ENCODE results near the gene TFCP2.

- TF ChIP-seq CTCF (IDR thresholded peaks at IDR 0.05) (no peak), SIN3A (IDR thresholded peaks at IDR 0.05; ENCODE audit: borderline replicate concordance, insufficient read depth, low read depth, low read length) (no peak), POLR2AphosphoS5 (IDR thresholded peaks at IDR 0.05; ENCODE audit: low read depth, low read length) (no peak), TCF7L2 (IDR thresholded peaks at IDR 0.05; ENCODE audit: low read depth, low read length) (no peak)
Measured at GRCh38 chr12:51081421-51081820, 91.5 kb downstream of the TFCP2 start.

Data from Panc1 (cell line).